Measurements from ENCODE around the gene CSRP3.

DNA sequence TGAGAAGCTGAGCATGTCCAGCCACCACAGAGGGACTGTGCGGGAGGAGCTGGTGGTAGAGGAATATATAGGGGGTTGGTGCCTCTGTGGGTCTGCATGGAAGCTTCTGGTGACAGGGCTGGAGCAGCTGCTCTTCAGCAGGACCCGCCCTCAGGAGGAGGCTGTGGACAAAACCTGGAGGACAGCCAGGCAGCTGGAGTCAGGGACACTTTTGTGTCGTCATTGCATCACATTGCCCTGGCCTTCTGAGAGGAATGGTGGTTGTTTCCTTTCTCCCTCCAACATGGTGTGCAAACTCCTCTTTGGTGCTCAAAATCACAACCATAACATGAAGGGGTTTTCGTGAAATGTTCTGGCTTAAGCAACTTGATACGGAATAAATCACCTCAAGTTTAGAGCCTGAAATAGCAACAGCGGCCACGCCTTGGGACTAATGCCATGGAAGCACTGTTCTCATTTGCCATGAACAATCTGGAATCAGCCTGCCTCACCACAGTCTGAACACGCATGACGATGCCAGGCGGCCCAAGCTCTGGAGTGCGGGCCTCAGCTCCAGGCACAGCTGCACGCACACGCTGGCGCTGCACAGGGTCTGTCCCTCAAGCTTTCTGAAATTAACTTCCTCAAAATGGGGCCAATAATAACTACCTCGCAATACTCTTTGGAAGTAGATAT is 17.1 kb upstream of the CSRP3 start:
- TF ChIP-seq POLR2AphosphoS5 (IDR thresholded peaks at IDR 0.05; ENCODE audit: insufficient read depth, low read depth, low read length): no peak
- TF ChIP-seq, protein P1, sequence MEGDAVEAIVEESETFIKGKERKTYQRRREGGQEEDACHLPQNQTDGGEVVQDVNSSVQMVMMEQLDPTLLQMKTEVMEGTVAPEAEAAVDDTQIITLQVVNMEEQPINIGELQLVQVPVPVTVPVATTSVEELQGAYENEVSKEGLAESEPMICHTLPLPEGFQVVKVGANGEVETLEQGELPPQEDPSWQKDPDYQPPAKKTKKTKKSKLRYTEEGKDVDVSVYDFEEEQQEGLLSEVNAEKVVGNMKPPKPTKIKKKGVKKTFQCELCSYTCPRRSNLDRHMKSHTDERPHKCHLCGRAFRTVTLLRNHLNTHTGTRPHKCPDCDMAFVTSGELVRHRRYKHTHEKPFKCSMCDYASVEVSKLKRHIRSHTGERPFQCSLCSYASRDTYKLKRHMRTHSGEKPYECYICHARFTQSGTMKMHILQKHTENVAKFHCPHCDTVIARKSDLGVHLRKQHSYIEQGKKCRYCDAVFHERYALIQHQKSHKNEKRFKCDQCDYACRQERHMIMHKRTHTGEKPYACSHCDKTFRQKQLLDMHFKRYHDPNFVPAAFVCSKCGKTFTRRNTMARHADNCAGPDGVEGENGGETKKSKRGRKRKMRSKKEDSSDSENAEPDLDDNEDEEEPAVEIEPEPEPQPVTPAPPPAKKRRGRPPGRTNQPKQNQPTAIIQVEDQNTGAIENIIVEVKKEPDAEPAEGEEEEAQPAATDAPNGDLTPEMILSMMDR (IDR thresholded peaks at IDR 0.05; ENCODE audit: extremely low read depth in 1 of 2, insufficient read depth in 1 of 2, low read depth in 1 of 2, low read length in 2 of 2): no peak
- TF ChIP-seq, protein P2, sequence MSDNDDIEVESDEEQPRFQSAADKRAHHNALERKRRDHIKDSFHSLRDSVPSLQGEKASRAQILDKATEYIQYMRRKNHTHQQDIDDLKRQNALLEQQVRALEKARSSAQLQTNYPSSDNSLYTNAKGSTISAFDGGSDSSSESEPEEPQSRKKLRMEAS (IDR thresholded peaks at IDR 0.05; ENCODE audit: insufficient read depth, insufficient read length): no peak

Data from endothelial cell of umbilical vein (primary cell).